Activated T-cell treated with anti-CD3 and anti-CD28 coated beads, Interleukin-2, amount 50 U/mL, for 4 hours (primary cell): ENCODE measurements around the gene ZBTB5. TPM values are rescaled to one million over a fixed set of nuclear protein-coding genes. Genes with fewer than 3 reads are reported as not detected.

ENCODE experiments used
- ATAC-seq, 2 donors: fragments of 200-7000 bp; cut with Tn5 transposase; one replicate each; pipeline ENCODE4 v1.10.0; 2021
- DNase-seq: peaks from one replicate; pipeline ENCODE4 v3.0.0-alpha.2; 2020
- H3K27me3 Mint-ChIP-seq: one replicate; pipeline ENCODE4 v1.8.0; 2021; ENCODE audit warnings: low read depth, mixed read lengths
- H3K36me3 Mint-ChIP-seq: one replicate; pipeline ENCODE4 v1.8.0; 2022; ENCODE audit warnings: mixed read lengths; ENCODE audit not compliant: insufficient read depth
- H3K4me1 Mint-ChIP-seq: one replicate; pipeline ENCODE4 v1.8.0; 2021; ENCODE audit warnings: low read depth, mixed read lengths
- H3K4me3 Mint-ChIP-seq: one replicate; pipeline ENCODE4 v1.8.0; 2021; ENCODE audit warnings: mild to moderate bottlenecking, moderate library complexity, mixed read lengths
- H3K9me3 Mint-ChIP-seq: one replicate; pipeline ENCODE4 v1.8.0; 2021; ENCODE audit warnings: mixed read lengths
- total RNA-seq, 3 donors: library from RNA; stranded (reverse); gene quantifications; one replicate each; pipeline ENCODE4 v1.2.1, GENCODE V29; 2021

Gene ZBTB5
- total RNA-seq, 3 donors from 2014 or later: 3.9 to 5.2 (median 5.2) TPM

DNA sequence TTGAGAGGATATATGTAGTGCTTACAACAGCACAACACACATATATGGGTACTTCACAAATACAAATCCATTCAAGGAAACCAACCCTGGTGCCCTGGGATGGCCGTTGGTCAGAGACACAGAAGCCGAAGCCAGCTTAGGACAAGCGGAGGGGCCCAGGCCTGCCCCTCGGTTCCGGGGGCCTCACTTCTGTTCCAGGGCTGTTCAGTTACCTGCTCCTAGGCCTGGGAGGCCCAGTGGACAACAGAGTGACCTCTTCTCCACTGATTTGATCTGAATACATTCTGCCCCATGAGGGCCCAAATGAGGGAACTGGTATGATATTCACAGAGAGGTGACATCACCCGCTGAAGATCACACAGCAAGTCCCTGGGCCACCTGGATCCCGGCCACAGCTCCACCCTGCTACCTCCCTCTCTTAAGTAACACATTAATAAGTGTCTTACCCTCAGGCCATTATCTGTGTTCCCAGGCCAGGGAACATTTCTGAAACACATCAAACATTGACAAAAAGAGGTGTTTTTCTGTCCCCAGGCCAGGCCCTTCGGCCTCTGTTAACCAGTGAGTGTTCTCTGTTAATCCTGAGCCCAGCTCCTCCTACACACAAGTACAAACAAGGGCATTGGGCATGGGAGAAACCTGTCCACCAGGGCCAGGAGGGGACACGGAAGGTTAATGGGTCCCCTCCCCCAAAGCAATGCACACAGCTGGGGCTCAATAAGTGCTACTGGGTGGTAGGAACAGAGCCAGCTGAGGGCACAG is 47.2 kb downstream of the ZBTB5 start:
- peaks cover 5% of the 10 kb centered on the region for H3K27me3 Mint-ChIP-seq
- DNase-seq: no peak
- peaks cover 18% of the 10 kb centered on the region for H3K4me1 Mint-ChIP-seq
- H3K9me3 Mint-ChIP-seq: no peaks in the 10 kb centered on the region
- H3K36me3 Mint-ChIP-seq: no peaks in the 10 kb centered on the region
- H3K4me3 Mint-ChIP-seq: no peak overlapping the region
- no peak for ATAC-seq

DNA sequence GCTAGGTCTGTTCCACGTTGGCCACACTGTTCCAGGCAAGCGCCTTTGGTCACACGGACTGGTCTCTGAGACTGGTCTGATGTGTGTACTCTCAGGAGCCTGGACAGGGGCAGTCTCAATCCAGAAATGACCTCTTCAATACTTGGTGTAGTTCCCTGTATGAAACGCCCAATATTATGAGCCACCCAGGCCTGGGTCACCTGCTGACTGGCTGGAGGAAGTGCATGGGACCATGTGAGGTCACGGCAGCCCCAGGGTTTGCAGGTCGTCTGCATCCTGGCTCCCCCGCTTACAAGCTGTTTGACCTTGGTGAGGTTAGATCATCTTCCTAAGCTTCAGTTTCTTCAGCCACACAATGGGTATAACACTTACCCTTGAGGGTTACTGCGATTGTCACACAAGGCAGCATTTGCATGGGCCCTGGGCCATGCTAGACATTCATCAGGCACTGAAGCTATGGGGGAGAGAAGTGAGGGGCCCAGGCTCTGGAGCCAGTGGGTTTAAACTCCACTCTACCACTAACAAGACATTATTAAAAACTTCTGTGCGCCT is 47.9 kb downstream of the ZBTB5 start:
- no peaks in the 10 kb centered on the region for H3K9me3 Mint-ChIP-seq
- H3K36me3 Mint-ChIP-seq: no peaks in the 10 kb centered on the region
- ATAC-seq (no peak), DNase-seq (no peak)
- H3K4me3 Mint-ChIP-seq: no peak overlapping the region
- H3K4me1 Mint-ChIP-seq: peaks cover 14% of the 10 kb centered on the region
- H3K27me3 Mint-ChIP-seq: peaks cover 5% of the 10 kb centered on the region

DNA sequence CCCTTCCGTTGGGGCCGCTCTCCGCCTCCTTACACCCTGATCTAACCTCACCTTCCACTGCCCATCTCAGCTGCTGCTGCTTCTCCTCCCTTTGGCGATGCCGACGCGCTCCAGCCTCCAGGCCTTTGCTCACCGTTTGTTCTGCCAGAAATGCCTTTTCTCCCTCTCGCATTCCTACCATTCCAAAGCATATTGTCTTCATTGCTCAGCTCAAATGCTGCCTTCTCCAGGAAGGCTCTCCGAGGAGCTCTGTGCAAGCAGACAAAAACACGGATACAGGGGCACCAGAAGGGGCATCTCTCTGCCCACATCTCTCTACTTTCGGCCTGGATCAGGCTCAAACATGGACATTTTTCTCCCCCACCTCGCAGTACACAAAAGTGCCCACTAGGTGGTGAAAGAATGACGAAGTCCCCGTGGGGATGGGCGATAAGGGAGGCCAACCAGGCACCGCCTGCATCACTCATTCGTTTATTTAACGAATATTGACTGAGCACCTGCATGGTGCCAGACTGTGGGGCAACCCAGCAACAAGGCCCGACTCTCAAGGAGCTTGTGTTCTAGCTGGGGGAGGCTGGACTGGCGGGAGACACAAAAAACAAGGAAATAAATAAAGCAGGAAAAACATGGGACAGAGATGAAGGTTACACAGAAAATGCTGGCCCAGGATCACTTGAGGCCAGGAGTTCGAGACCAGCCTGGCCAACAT is 50.1 kb downstream of the ZBTB5 start:
- ATAC-seq: peak; percentile 81 to 82
- no peaks in the 10 kb centered on the region for H3K36me3 Mint-ChIP-seq
- peaks cover 22% of the 10 kb centered on the region for H3K4me1 Mint-ChIP-seq
- peaks cover 5% of the 10 kb centered on the region for H3K27me3 Mint-ChIP-seq
- peak; percentile 72 for DNase-seq
- no peak overlapping the region for H3K4me3 Mint-ChIP-seq
- H3K9me3 Mint-ChIP-seq: no peaks in the 10 kb centered on the region

DNA sequence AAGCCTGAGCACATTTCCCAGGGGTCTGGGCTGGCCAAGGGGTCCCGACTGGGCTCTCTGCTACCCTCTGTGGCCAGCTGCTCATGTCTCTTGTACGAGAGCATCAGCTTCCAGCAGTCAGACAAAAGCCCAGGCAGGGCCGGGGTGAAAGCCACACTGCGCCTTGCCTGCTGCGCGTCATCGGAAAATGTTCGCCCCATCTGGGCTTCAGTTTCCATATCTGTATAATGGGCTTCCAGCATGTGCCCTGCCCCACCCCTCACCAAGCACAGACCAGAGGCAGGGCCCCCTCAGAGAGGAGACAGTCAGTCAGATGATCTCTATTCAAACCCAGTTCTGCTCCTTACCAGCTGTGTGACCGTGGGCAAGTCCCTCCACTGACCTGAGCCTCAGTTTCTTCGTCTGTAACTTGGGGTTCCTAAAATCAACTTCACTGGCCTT is 50.7 kb downstream of the ZBTB5 start:
- DNase-seq: no peak
- H3K27me3 Mint-ChIP-seq: peaks cover 5% of the 10 kb centered on the region
- H3K4me1 Mint-ChIP-seq: peaks cover 28% of the 10 kb centered on the region
- ATAC-seq: no peak
- H3K4me3 Mint-ChIP-seq: no peak overlapping the region
- no peaks in the 10 kb centered on the region for H3K36me3 Mint-ChIP-seq
- no peaks in the 10 kb centered on the region for H3K9me3 Mint-ChIP-seq

DNA sequence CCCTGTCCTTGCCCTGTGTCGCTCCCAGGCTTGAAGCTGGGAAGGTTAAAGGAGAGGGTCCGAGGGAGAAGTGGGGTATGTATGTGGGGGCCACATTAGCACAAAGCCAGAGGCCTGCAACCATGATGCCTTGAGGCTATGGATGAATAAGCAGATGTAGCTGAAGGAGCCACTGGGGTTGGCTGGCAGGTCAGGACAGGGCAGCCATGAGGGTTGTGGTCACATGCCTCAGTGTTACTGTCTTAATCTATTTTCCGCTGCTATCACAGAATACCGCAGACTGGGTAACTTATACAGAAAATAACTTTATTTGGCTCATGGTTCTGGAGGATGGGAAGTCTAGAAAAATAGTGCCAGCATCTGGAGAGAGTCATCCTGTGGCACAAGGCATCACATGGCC is 51.9 kb downstream of the ZBTB5 start:
- peaks cover 35% of the 10 kb centered on the region for H3K4me1 Mint-ChIP-seq

DNA sequence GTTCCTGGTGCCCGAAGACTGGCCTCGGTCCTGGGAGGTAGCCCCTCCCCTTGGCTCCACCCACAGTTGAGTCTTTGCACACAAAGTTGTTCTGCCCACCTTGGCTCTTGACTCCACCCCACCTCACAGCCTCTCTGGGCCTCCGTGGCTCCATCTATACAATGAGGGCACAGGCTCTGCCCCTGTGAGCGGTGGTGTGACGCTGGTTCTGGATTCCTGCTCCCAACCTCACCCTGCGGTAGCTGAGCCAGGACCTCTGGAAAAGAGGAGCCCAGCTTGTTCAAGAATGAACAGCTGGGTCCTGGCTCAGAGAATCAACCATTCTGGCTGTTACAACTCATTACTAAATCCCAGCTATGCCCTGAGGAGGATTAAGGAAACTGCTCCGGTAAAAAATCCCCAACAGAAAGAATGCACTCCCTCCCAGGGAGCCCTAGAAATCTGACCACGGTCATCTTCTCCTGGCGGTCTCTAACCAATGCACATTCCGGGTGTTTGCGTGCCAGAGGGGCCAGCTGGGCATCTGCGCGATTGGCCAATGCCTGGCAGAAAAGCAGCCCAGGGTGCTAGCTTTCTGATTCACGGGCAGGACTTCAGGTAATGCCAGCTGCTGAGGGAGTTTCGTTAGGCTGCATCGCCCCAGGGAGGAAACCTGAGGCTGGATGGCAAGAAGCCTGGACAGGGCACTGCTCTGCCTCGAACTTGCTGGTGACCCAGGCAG is 52.7 kb downstream of the ZBTB5 start:
- H3K27me3 Mint-ChIP-seq: peaks cover 5% of the 10 kb centered on the region
- peaks cover 35% of the 10 kb centered on the region for H3K4me1 Mint-ChIP-seq
- no peak overlapping the region for H3K4me3 Mint-ChIP-seq
- no peaks in the 10 kb centered on the region for H3K9me3 Mint-ChIP-seq
- H3K36me3 Mint-ChIP-seq: no peaks in the 10 kb centered on the region
- ATAC-seq (no peak), DNase-seq (no peak)

More for the DNA sequence above, 51.9 kb downstream of the ZBTB5 start:
- H3K9me3 Mint-ChIP-seq: no peaks in the 10 kb centered on the region
- DNase-seq: no peak
- H3K36me3 Mint-ChIP-seq: no peaks in the 10 kb centered on the region
- no peak for ATAC-seq
- H3K27me3 Mint-ChIP-seq: peaks cover 5% of the 10 kb centered on the region
- H3K4me3 Mint-ChIP-seq: no peak overlapping the region

DNA sequence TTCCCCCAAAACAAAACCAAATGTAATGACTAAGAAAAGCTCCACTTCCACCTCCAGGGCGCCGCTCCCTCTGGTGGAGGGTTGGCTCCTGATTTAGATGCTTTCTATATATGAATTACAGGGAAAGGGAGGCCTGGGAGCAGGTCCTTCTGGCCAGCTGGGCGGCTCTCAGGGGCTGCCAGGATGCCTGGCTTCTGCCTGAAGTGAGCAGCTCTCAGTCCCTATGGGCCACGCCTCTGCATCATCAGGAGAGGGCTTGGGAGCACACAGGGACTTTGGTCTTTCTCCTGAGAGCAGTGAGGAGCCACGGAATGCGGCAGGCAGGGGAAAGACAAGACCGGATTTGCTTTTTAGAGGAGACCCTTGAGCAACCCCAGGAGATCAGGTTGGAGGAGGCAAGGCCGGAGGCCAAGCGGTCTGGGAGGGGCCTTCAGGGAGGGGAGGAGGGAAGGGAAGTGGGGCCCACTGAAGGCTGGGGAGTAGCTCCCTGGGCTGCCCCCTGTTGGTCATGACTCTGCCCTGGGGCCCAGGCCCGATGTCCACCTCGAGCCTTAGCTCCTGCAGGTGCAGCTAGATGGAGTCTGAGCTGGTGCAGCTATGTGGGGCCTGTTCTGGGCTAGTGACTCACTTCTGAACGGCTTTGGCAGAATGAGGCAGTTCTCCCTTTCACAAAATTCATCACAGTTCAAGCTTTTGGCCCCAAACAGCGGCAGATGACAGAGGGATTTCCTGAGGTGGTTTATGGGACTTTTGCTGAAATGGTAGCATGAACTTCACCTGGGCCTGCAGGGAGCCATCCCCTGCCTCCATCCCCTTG is 54.1 kb downstream of the ZBTB5 start:
- Mint-ChIP-seq H3K9me3 (no peaks in the 10 kb centered on the region), H3K4me3 (no peak overlapping the region), H3K36me3 (no peaks in the 10 kb centered on the region), H3K4me1 (peaks cover 38% of the 10 kb centered on the region), H3K27me3 (peaks cover 5% of the 10 kb centered on the region)
- peak; percentile 44 to 45 for ATAC-seq
- DNase-seq: no peak

DNA sequence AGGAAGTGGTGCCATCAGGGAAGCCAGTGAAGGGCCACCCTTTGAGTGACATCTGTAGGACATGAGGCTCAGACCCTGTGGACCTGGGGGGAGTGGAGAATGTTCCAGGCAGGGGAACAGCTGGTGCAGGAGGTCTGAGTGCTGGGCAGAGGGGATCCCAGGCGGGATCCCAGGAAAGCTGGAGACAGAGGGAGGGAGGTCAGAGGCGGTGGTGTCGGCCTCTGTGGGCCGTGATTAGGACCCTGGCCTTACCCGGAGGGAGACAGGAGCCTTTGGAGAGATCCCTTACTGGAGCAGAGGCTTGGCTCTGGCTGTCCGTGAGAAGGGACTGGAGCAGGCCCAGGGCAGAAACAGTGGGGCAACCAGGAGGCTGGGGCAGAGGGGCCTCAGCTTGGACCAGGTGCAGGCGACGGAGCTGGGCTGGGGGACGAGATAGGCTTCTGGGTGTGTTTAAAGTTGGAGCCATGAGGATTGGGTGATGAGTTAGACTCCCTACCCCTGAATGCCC is 54.8 kb downstream of the ZBTB5 start:
- DNase-seq: no peak
- Mint-ChIP-seq H3K9me3 (no peaks in the 10 kb centered on the region), H3K4me1 (peaks cover 38% of the 10 kb centered on the region), H3K36me3 (no peaks in the 10 kb centered on the region), H3K4me3 (no peak overlapping the region), H3K27me3 (peaks cover 5% of the 10 kb centered on the region)
- no peak for ATAC-seq

DNA sequence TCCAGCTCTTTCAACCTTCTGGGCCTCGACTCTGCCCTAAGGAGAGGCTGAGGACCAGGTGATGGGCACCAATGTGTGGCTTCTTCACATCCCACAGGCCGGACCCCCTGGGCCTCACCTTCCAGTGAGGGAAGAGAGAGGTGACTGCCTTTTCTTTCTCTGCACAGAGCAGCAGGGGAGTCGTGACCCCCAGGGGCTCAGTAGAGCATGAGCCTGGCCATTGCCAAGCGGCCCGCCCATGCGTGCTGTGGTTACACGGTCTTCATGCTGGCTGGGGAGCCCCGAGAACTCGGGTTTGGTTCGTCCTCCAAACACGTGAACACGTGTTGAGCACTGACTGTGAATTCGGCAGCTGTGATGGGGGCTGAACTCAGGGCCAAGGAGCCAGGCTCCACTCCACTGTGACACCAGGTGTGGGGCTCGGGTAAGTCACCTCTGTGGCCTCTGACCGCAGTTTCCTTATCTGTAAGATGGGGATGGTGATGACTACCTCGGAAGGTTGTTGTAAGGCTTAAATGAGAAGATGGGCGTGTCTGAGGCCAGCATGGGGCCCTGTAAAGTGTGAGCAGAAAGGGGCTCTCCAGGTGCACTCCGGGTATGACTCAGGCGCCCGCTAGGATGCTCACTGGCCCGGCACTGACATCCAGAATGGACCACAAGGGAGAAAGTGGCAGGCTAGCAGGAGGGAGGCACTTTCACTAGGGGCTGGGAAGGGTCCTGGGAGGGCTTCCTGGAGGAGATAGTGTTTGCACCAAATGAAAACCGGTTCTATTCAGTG is 56.1 kb downstream of the ZBTB5 start:
- Mint-ChIP-seq H3K27me3 (no peaks in the 10 kb centered on the region), H3K4me3 (peak overlapping the region; percentile 40), H3K4me1 (peaks cover 32% of the 10 kb centered on the region), H3K36me3 (no peaks in the 10 kb centered on the region), H3K9me3 (no peaks in the 10 kb centered on the region)
- DNase-seq: peak; percentile 47
- ATAC-seq: peak; percentile 87 to 92

DNA sequence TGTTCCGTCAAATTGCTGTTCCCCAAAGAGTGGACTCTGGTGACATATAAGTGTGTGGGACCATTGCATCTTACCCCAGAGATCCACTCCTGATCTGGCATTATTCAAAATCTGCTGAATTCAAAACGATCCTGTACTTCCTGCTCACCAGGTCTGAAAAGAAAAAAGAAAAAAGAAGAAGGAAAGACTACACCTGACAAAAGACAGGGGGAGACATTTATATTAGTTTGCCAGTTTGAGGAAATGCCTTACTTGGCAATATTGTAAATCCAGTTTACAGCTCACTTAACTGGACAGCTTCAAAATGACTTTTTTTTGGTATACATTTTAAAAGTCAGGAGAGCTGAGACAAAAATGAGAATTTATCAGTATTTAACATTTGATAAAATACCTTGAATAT is 57.8 kb downstream of the ZBTB5 start:
- Mint-ChIP-seq H3K4me1 (peaks cover 39% of the 10 kb centered on the region), H3K36me3 (no peaks in the 10 kb centered on the region), H3K27me3 (no peaks in the 10 kb centered on the region), H3K4me3 (no peak overlapping the region), H3K9me3 (no peaks in the 10 kb centered on the region)
- DNase-seq (no peak), ATAC-seq (no peak)

DNA sequence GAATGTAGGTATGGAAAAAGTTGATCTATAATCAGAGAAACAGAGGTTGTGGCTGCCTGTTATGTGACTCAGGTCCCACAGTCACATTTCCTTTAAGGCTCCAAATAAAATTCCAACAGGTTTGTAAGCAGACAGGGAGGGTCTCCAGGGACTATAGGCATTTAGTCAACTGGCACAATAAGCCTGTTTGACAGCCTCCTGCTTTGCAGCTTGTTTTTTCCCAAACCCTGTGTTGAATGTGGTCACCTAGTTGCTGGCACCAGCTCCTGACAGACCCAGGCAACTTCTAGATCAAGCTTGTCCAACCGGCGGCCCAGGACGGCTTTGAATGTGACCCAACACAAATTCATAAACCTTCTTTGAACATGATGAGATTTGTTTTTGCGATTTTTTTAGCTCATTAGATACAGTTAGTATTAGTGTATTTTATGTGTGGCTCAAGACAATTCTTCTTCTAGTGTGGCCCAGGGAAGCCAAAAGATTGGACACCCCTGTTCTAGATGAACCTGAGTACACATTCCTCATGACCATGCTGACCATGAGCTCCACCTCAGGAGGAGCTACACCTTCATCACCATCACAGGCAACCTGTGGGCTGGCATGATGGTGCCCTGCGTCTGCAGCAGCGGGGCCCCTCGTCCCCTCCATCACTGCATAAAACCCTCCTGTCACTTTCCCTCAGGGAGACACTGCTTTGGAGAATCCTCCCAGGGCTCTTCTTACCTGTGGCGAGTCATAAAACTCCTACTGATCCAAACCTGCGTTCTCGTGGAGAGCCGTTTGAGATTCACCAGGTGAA is 58.4 kb downstream of the ZBTB5 start:
- no peaks in the 10 kb centered on the region for H3K36me3 Mint-ChIP-seq
- H3K9me3 Mint-ChIP-seq: no peaks in the 10 kb centered on the region
- no peak for DNase-seq
- H3K27me3 Mint-ChIP-seq: no peaks in the 10 kb centered on the region
- no peak overlapping the region for H3K4me3 Mint-ChIP-seq
- H3K4me1 Mint-ChIP-seq: peaks cover 35% of the 10 kb centered on the region
- ATAC-seq: no peak

DNA sequence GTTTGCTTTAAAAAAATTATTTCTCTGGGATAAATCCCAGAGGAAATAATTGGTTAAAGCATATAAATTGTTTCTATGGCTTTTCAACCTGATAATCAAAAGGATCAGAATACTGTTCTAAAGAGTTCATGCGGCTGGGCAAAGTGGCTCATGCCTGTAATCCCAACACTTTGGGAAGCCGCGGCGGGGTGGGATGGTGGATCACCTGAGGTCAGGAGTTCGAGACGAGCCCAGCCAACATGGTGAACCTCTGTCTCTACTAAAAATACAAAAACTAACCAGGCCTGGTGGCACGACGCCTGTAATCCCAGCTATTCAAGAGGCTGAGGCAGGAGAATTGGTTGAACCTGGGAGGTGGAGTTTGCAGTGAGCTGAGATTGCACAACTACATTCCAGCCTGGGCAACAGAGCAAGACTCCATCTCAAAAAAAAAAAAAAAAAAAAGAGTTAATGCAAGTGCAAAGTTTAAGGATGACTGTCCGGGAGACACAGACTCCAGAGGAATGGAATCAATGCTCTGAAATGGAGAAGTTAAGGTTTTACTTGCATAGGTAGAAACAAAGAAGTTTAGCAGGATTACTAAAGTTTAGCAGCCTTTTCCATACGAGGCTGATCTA is 59.4 kb downstream of the ZBTB5 start:
- Mint-ChIP-seq H3K36me3 (no peaks in the 10 kb centered on the region), H3K4me1 (peaks cover 30% of the 10 kb centered on the region), H3K27me3 (no peaks in the 10 kb centered on the region), H3K4me3 (no peak overlapping the region), H3K9me3 (no peaks in the 10 kb centered on the region)
- DNase-seq (no peak), ATAC-seq (no peak)
